Lower lobe of right lung (tissue), 2 donors: ENCODE data around the gene APEX1. TPM values are rescaled to one million over a fixed set of nuclear protein-coding genes. Genes with fewer than 3 reads are reported as not detected.
A peak's percentile ranks its signal among the peaks of the same experiment; 100 is the strongest.

Experiments used
- ATAC-seq, 2 donors: fragments of 200-7000 bp; cut with Tn5 transposase; one replicate each; pipeline ENCODE4 v1.9.1; 2020 to 2022; ENCODE audit warnings: mild to moderate bottlenecking in 2 of 2, moderate library complexity in 2 of 2
- DNase-seq: peaks from one replicate; pipeline ENCODE4 v3.0.0-alpha.2; 2020
- H3K27ac ChIP-seq: fragments of 200-600 bp; one replicate; pipeline ENCODE4 v1.8.0; 2022
- H3K27me3 ChIP-seq: fragments of 200-600 bp; one replicate; pipeline ENCODE4 v1.8.0; 2022; ENCODE audit warnings: low read depth
- H3K36me3 ChIP-seq: fragments of 200-600 bp; one replicate; pipeline ENCODE4 v1.8.0; 2022; ENCODE audit warnings: mild to moderate bottlenecking
- H3K4me1 ChIP-seq: fragments of 200-600 bp; one replicate; pipeline ENCODE4 v1.8.0; 2022
- H3K4me3 ChIP-seq: fragments of 200-600 bp; one replicate; pipeline ENCODE4 v1.8.0; 2022; ENCODE audit warnings: mild to moderate bottlenecking
- H3K9me3 ChIP-seq: fragments of 200-600 bp; one replicate; pipeline ENCODE4 v1.8.0; 2022
- intact Hi-C: fragments of 100-400 bp; cut with DNase I; formaldehyde crosslinking; loops from one replicate; pipeline ENCODE4 v1.11.0; 2022
- total RNA-seq: library from RNA; stranded (reverse); fragmentation: NEBNext Ultra II Directional; extraction: Animal tissue kit (Norgen Biotek cat#: 25700); gene quantifications from one replicate; pipeline ENCODE4 v1.2.1, GENCODE V29; 2021
- TF ChIP-seq, protein P1 (sequence below): fragments of 200-600 bp; IDR thresholded peaks from one replicate; pipeline ENCODE4 v1.8.0; 2022; ENCODE audit warnings: antibody characterized with exemption, mild to moderate bottlenecking
- donor health status: DM: no; HTN: yes; CAD: no; lungs with severe emphysema.

The APEX1 gene
- total RNA-seq, 1 donor from 2014 or later, result 103 TPM

DNA sequence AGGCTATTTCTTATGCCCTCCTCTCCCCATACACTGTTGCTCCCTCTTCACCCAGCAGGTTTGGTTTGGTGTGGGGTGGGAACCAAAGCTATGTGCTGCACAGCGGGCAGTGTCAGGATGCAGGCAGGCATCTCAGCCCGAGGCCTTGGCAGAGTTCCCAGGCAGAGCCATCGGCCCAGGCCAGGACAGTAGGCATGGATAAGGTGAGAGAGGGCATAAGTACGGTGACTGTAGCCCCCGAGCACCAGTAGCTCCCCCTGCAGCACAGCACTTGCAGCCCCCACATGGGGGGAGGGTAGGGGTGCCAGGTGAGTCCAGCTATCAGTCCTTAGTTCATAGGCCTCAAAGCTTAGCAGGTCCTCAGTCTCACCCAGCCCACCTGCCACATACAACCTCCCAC is 26.2 kb upstream of the APEX1 start:
- ATAC-seq, result no peak
- TF ChIP-seq, protein P1, sequence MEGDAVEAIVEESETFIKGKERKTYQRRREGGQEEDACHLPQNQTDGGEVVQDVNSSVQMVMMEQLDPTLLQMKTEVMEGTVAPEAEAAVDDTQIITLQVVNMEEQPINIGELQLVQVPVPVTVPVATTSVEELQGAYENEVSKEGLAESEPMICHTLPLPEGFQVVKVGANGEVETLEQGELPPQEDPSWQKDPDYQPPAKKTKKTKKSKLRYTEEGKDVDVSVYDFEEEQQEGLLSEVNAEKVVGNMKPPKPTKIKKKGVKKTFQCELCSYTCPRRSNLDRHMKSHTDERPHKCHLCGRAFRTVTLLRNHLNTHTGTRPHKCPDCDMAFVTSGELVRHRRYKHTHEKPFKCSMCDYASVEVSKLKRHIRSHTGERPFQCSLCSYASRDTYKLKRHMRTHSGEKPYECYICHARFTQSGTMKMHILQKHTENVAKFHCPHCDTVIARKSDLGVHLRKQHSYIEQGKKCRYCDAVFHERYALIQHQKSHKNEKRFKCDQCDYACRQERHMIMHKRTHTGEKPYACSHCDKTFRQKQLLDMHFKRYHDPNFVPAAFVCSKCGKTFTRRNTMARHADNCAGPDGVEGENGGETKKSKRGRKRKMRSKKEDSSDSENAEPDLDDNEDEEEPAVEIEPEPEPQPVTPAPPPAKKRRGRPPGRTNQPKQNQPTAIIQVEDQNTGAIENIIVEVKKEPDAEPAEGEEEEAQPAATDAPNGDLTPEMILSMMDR, result no peak
- intact Hi-C loops, result no loop called here

GRCh38 chr14:20429801-20430669 is 25.0 kb upstream of the APEX1 start:
- Histone ChIP-seq H3K27ac (no peak overlapping the region), H3K27me3 (peaks cover 4% of the 10 kb centered on the region), H3K9me3 (no peaks in the 10 kb centered on the region), H3K4me1 (peaks cover 10% of the 10 kb centered on the region), H3K4me3 (no peak overlapping the region), H3K36me3 (no peaks in the 10 kb centered on the region)
- DNase-seq (no peak), ATAC-seq (peak; percentile 57 to 70)
- TF ChIP-seq, protein P1, result no peak
- intact Hi-C loops, result no loop called here

More for the DNA sequence above, 26.2 kb upstream of the APEX1 start:
- DNase-seq, result no peak
- Histone ChIP-seq H3K36me3 (no peaks in the 10 kb centered on the region), H3K4me3 (no peak overlapping the region), H3K4me1 (peaks cover 10% of the 10 kb centered on the region), H3K9me3 (no peaks in the 10 kb centered on the region), H3K27ac (no peak overlapping the region), H3K27me3 (no peaks in the 10 kb centered on the region)

- peak; percentile 31 to 32 for ATAC-seq
- H3K27ac ChIP-seq, result peak overlapping the region; percentile 68
- TF ChIP-seq, protein P1, result no peak
- H3K9me3 ChIP-seq, result no peaks in the 10 kb centered on the region
- H3K27me3 ChIP-seq, result peaks cover 14% of the 10 kb centered on the region
- intact Hi-C loops, result no loop called here
- H3K36me3 ChIP-seq, result no peaks in the 10 kb centered on the region
- no peak for DNase-seq
- peak overlapping the region; percentile 29 for H3K4me3 ChIP-seq
- H3K4me1 ChIP-seq, result no peaks in the 10 kb centered on the region
Observed at GRCh38 chr14:20434701-20435581, 20.1 kb upstream of the APEX1 start.

DNA sequence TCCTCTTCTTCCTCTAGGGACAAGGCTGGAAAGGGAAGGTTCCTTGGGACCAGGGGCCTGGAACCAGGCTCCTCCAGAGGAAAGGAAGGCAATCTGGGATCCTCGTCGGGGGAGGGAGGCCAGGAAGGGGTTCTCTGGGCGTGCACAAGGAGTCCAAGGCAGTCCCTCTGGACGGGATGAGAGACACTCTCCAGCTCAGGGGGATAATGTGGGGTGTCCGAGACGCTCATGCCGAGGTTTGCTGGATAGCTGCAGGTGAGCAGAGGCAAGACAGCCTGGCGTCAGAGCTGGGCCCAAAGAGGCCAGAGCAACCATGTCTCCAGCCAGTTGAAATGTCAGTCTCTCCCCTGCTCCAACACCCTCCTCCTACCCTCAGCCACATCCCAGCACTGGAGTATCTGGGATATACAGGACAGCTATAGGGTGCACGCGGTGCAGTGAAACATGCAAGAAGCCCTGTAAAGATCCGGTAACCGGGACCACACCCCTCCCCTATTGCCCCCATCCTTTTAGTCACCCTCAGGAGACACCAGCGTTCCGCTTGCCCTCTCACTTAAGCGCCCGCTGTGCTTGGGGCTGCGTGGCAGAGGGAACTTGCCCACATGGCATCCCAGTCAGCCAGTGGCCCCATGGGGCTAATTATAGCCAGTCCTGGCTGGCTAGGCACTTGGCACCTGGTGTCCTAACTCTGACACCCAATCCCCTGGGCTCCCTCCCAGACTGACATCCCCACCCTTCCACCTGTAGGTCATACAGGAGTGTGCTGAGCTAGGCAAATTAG is 19.3 kb upstream of the APEX1 start, which contains the start of gene KLHL33:
KLHL33 (minus strand) TSS at position 585 of the 781 bp plus-strand sequence; CDS start at position 230, 355 bp downstream.
- H3K4me1 ChIP-seq, result no peaks in the 10 kb centered on the region
- H3K9me3 ChIP-seq, result no peaks in the 10 kb centered on the region
- H3K4me3 ChIP-seq, result peak within 1 kb of the TSS; percentile 29
- H3K27me3 ChIP-seq, result peaks cover 14% of the 10 kb centered on the region
- ATAC-seq (no peak), DNase-seq (no peak)
- H3K36me3 ChIP-seq, result no peaks in the 10 kb centered on the region
- TF ChIP-seq, protein P1, result no peak
- peak within 1 kb of the TSS; percentile 68 for H3K27ac ChIP-seq
- intact Hi-C loops, result no loop called here

DNA sequence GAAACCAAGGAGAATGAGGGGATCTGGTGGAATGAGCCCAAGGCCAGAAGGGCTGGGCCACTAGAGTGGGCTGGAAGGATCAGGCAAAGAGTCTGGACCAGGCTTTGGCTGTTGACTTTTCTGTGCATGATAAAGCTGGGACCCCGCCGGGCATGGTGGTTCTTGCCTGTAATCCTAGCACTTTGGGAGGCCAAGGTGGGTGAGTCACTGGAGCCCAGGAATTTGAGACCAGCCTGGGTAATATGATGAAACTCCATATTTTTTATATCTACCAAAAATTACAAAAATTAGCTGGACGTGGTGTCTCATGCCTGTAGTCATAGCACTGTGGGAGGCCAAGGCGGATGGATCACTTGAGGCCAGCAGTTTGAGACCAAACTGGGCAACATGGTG is 18.7 kb upstream of the APEX1 start:
- Histone ChIP-seq H3K27me3 (peaks cover 14% of the 10 kb centered on the region), H3K9me3 (no peaks in the 10 kb centered on the region), H3K4me3 (no peak overlapping the region), H3K4me1 (no peaks in the 10 kb centered on the region), H3K36me3 (no peaks in the 10 kb centered on the region), H3K27ac (no peak overlapping the region)
- intact Hi-C loops, result no loop called here
- DNase-seq (no peak), ATAC-seq (no peak)
- TF ChIP-seq, protein P1, result no peak
